Measurements from ENCODE around the gene SLC25A39.

DNA sequence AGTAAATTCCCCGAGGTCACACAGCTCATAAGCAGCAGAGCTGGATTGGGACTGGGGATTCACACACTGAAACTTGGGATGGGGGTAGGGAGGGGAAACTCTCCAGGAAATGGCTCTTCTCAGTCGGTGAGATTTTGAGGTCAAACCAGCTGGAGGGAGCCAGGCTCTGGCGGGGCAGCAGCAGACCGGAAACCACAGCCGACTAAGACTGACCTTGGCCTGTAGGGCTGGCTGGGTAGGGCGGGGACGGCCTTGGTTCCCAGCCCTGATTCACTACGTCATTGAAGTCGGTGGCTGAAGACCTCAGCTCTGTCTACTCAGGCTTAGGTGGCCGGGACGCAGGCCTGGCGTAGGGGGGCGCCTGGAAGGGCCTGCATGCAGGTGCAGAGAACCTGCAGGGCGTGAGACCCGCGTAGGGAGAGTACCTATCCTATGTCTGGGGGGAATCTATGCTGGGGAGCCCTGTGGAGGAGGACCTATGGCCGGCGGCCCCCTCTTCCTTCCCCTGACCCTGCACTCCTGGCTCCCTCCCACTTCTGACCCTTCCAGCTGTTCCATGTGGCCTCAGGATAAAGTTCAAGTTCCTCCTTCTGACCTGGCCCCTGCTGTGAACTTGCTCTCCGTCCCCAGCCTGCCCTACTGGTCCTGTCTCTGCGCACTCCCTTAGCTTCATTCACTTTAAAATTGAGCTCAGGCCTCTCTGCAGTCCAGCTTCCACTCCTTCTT, 44.8 kb downstream of the SLC25A39 start:
- TF ChIP-seq POLR2A (IDR thresholded peaks at IDR 0.05) (no peak), POLR2AphosphoS5 (IDR thresholded peaks at IDR 0.05) (no peak)
- TF ChIP-seq, protein P1, sequence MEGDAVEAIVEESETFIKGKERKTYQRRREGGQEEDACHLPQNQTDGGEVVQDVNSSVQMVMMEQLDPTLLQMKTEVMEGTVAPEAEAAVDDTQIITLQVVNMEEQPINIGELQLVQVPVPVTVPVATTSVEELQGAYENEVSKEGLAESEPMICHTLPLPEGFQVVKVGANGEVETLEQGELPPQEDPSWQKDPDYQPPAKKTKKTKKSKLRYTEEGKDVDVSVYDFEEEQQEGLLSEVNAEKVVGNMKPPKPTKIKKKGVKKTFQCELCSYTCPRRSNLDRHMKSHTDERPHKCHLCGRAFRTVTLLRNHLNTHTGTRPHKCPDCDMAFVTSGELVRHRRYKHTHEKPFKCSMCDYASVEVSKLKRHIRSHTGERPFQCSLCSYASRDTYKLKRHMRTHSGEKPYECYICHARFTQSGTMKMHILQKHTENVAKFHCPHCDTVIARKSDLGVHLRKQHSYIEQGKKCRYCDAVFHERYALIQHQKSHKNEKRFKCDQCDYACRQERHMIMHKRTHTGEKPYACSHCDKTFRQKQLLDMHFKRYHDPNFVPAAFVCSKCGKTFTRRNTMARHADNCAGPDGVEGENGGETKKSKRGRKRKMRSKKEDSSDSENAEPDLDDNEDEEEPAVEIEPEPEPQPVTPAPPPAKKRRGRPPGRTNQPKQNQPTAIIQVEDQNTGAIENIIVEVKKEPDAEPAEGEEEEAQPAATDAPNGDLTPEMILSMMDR (IDR thresholded peaks at IDR 0.05) = no peak
